Transverse colon (tissue), 3 donors: ENCODE measurements around the gene AQP12B.

ENCODE experiments used
- POLR2A ChIP-seq: fragments of 450-650 bp; IDR thresholded peaks from one replicate; pipeline ENCODE4 v1.6.1; 2016; ENCODE audit warnings: antibody characterized with exemption, mild to moderate bottlenecking, moderate library complexity
- TF ChIP-seq, protein P1 (sequence below), 5 experiments: fragments of 200-600 bp in 3 of 5; fragments of 450-650 bp in 2 of 5; sonication (generic) in 3 of 5; IDR thresholded peaks; 1 replicate in 2 of 5; 2 replicates in 3 of 5; pipeline ENCODE4 v1.5.1; 2016 to 2017; ENCODE audit warnings: antibody characterized with exemption in 5 of 5, inconsistent platforms in 3 of 5, mild to moderate bottlenecking in 2 of 5, moderate library complexity in 1 of 5

DNA sequence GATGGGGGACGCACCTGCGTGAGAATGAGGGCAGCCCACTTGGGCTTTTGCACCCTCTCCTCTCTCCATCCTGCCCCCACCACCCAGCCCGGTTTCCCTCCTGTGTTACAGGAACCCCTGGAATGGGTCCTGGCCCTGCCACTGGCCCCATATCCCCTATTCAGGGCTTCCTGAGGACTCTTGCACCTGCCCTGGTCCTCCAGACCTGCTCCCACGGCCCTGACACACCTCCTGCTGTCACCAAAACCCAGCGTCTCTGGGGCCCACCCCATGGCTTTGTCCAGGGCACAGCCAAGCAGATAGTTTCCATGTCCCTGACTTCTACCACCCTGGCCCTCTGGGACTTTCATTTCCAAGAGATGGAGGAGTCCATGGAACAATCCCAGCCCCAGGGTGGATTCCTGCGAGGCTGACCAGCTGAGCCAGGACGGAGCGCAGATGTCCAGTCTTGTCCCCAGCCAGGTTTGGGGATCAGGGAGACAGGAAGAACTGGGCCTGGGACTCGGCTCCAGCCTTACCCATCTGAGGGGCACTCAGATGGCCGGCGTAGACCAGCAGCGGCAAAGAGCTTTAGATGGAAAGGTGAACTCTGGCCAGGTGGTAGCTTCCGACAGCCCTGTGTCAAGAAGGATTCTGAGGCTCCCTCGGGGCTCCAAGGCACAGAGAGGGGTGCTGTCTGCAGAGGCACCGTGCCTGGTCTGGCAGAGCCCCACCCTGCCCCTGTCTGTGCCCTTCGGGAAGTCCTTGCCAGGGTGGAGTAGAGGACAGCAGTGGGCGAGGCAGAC is 45.4 kb downstream of the AQP12B start:
- TF ChIP-seq, protein P1, sequence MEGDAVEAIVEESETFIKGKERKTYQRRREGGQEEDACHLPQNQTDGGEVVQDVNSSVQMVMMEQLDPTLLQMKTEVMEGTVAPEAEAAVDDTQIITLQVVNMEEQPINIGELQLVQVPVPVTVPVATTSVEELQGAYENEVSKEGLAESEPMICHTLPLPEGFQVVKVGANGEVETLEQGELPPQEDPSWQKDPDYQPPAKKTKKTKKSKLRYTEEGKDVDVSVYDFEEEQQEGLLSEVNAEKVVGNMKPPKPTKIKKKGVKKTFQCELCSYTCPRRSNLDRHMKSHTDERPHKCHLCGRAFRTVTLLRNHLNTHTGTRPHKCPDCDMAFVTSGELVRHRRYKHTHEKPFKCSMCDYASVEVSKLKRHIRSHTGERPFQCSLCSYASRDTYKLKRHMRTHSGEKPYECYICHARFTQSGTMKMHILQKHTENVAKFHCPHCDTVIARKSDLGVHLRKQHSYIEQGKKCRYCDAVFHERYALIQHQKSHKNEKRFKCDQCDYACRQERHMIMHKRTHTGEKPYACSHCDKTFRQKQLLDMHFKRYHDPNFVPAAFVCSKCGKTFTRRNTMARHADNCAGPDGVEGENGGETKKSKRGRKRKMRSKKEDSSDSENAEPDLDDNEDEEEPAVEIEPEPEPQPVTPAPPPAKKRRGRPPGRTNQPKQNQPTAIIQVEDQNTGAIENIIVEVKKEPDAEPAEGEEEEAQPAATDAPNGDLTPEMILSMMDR (IDR thresholded peaks at IDR 0.05) = no peak
- TF ChIP-seq POLR2A = no peak
